ENCODE data around the gene TBC1D25.

The TBC1D25 gene

GRCh38 chrX:48560056-48560455 lies 20.5 kb downstream of the TBC1D25 start:
- no peak for DNase-seq (ENCODE audit: low spot score)

GRCh38 chrX:48560681-48561080 lies 21.2 kb downstream of the TBC1D25 start:
- DNase-seq (ENCODE audit: low spot score) = no peak

GRCh38 chrX:48569958-48570357 lies 30.4 kb downstream of the TBC1D25 start:
- DNase-seq (ENCODE audit: low spot score) = peak; percentile 11

GRCh38 chrX:48573690-48574269 lies 34.3 kb downstream of the TBC1D25 start:
- DNase-seq (ENCODE audit: low spot score) = no peak

- peak; percentile 88 for DNase-seq (ENCODE audit: low spot score)
Observed at GRCh38 chrX:48574270-48575266, 35.1 kb downstream of the TBC1D25 start, which contains the start of gene RBM3. Gene RBM3, plus strand, starts transcription at chrX:48574484. Its CDS starts 697 bp downstream, at chrX:48575181.

- DNase-seq (ENCODE audit: low spot score) = no peak
Observed at GRCh38 chrX:48575642-48576041, 36.1 kb downstream of the TBC1D25 start.

GRCh38 chrX:48576108-48576507 lies 36.6 kb downstream of the TBC1D25 start:
- no peak for DNase-seq (ENCODE audit: low spot score)

GRCh38 chrX:48578661-48579128 lies 39.2 kb downstream of the TBC1D25 start:
- DNase-seq (ENCODE audit: low spot score) = no peak

- no peak for DNase-seq (ENCODE audit: low spot score)
Observed at GRCh38 chrX:48579259-48579658, 39.7 kb downstream of the TBC1D25 start.

GRCh38 chrX:48580662-48581061 lies 41.1 kb downstream of the TBC1D25 start:
- no peak for DNase-seq (ENCODE audit: low spot score)

GRCh38 chrX:48584698-48585097 lies 45.2 kb downstream of the TBC1D25 start:
- no peak for DNase-seq (ENCODE audit: low spot score)

- peak; percentile 0 for DNase-seq (ENCODE audit: low spot score)
Observed at GRCh38 chrX:48589482-48590162, 50.1 kb downstream of the TBC1D25 start.

GRCh38 chrX:48590203-48591103 lies 50.9 kb downstream of the TBC1D25 start:
- peak; percentile 0 for DNase-seq (ENCODE audit: low spot score)

- DNase-seq (ENCODE audit: low spot score) = peak; percentile 21
Observed at GRCh38 chrX:48591255-48591791, 51.8 kb downstream of the TBC1D25 start.

GRCh38 chrX:48592971-48593370 lies 53.5 kb downstream of the TBC1D25 start:
- DNase-seq (ENCODE audit: low spot score) = no peak

GRCh38 chrX:48595929-48596328 lies 56.4 kb downstream of the TBC1D25 start:
- DNase-seq (ENCODE audit: low spot score) = no peak

- peak; percentile 95 for DNase-seq (ENCODE audit: low spot score)
Observed at GRCh38 chrX:48597353-48598264, 58.1 kb downstream of the TBC1D25 start, which contains the start of gene WDR13. Gene WDR13, plus strand, starts transcription at chrX:48597492. Its CDS starts 505 bp downstream, at chrX:48597997.

- DNase-seq (ENCODE audit: low spot score) = no peak
Observed at GRCh38 chrX:48598614-48599013, 59.1 kb downstream of the TBC1D25 start.

- no peak for DNase-seq (ENCODE audit: low spot score)
Observed at GRCh38 chrX:48599341-48599740, 59.8 kb downstream of the TBC1D25 start.

- no peak for DNase-seq (ENCODE audit: low spot score)
Observed at GRCh38 chrX:48600226-48600625, 60.7 kb downstream of the TBC1D25 start.
